PFSK-1 (cell line): ENCODE results near the gene CASQ1.

Source experiments
- FOXP2 ChIP-seq: optimal IDR thresholded peaks from 2 replicates; pipeline ENCODE3; 2011; ENCODE audit warnings: borderline replicate concordance, control low read depth, inconsistent platforms; ENCODE audit not compliant: insufficient read depth; ENCODE audit errors: extremely low read length, extremely low read depth
- POLR2AphosphoS5 ChIP-seq: IDR thresholded peaks from 2 replicates; pipeline ENCODE4 v1.6.1; 2012; ENCODE audit warnings: low read depth, mild to moderate bottlenecking, control low read depth, low read length, moderate library complexity
- TAF1 ChIP-seq: IDR thresholded peaks from 2 replicates; pipeline ENCODE4 v1.6.1; 2012; ENCODE audit warnings: low read length, control low read depth, borderline replicate concordance; ENCODE audit not compliant: insufficient read depth

GRCh38 chr1:160200786-160201185 is 10.4 kb downstream of the CASQ1 start:
- TF ChIP-seq TAF1 (no peak), POLR2AphosphoS5 (no peak), FOXP2 (no peak)
